IMR-90 (cell line): ENCODE measurements around the gene PFDN1. TPM values are rescaled to one million over a fixed set of nuclear protein-coding genes. Genes with fewer than 3 reads are reported as not detected.

ENCODE experiments used
- ATAC-seq: fragments of 200-7000 bp; cut with Tn5 transposase; 2 replicates; pipeline ENCODE4 v1.9.1; 2020; ENCODE audit warnings: low read depth, mild to moderate bottlenecking, moderate library complexity
- BruUV-seq: library from RNA; stranded (reverse); fragments of 400-500 nt; replicated peaks from 2 replicates; lab custom pipeline; 2021; lab: Mats Ljungman, UMichigan
- CTCF ChIA-PET: fragments of 300-600 bp; formaldehyde crosslinking; extraction: SDS; loops from one replicate; lab custom pipeline; 2021; ENCODE audit warnings: antibody characterized with exemption; lab: Yijun Ruan, JAX
- POLR2A ChIA-PET: fragments of 300-600 bp; sonication (Branson Sonifier 250); formaldehyde crosslinking; loops from one replicate; lab custom pipeline; 2022; ENCODE audit warnings: antibody characterized with exemption; ENCODE audit not compliant: unreplicated experiment; lab: Charles Lee
- DNase-seq: peaks from one replicate; pipeline ENCODE4 v3.0.0; 2013
- H2AFZ ChIP-seq: replicated peaks from 2 replicates; pipeline ENCODE3; 2013; ENCODE audit warnings: low read length, mild to moderate bottlenecking; ENCODE audit not compliant: poor library complexity
- H2AK5ac ChIP-seq: 2 replicates; pipeline ENCODE4 v1.6.1; 2013; ENCODE audit warnings: low read depth, low read length, inconsistent platforms
- H2AK9ac ChIP-seq: replicated peaks from 2 replicates; pipeline ENCODE3; 2013; ENCODE audit warnings: mild to moderate bottlenecking, low read depth, low read length, moderate library complexity; ENCODE audit not compliant: poor library complexity
- H2BK120ac ChIP-seq: 2 replicates; pipeline ENCODE4 v1.6.1; 2013; ENCODE audit warnings: low read depth, low read length, inconsistent platforms
- H2BK15ac ChIP-seq: 3 replicates; pipeline ENCODE4 v1.6.1; 2013; ENCODE audit warnings: low read depth, low read length, inconsistent platforms
- H2BK20ac ChIP-seq: 2 replicates; pipeline ENCODE4 v1.6.1; 2013; ENCODE audit warnings: low read depth, mild to moderate bottlenecking, inconsistent platforms, low read length, moderate library complexity
- H2BK5ac ChIP-seq: 2 replicates; pipeline ENCODE4 v1.6.1; 2013; ENCODE audit warnings: mild to moderate bottlenecking, low read depth, low read length, inconsistent platforms; ENCODE audit not compliant: poor library complexity, severe bottlenecking
- H3K14ac ChIP-seq: replicated peaks from 2 replicates; pipeline ENCODE4 v1.6.1; 2013; ENCODE audit warnings: low read depth, low read length, inconsistent platforms
- H3K18ac ChIP-seq: 2 replicates; pipeline ENCODE4 v1.6.1; 2013; ENCODE audit warnings: low read depth, low read length, control low read depth
- H3K23ac ChIP-seq: 2 replicates; pipeline ENCODE4 v1.6.1; 2013; ENCODE audit warnings: low read depth, low read length, inconsistent platforms
- H3K27ac ChIP-seq: 2 replicates; pipeline ENCODE4 v1.5.1; 2013; ENCODE audit warnings: mild to moderate bottlenecking, control low read depth, low read length; ENCODE audit not compliant: insufficient read depth
- H3K27me3 ChIP-seq: 2 replicates; pipeline ENCODE4 v1.6.1; 2013; ENCODE audit warnings: low read length; ENCODE audit not compliant: control insufficient read depth, insufficient read depth
- H3K36me3 ChIP-seq: 2 replicates; pipeline ENCODE4 v1.6.1; 2013; ENCODE audit warnings: low read length, mixed read lengths; ENCODE audit not compliant: control insufficient read depth, insufficient read depth
- H3K4ac ChIP-seq: 2 replicates; pipeline ENCODE4 v1.6.1; 2013; ENCODE audit warnings: low read depth, low read length, inconsistent platforms
- H3K4me1 ChIP-seq: 2 replicates; pipeline ENCODE4 v1.6.1; 2013; ENCODE audit warnings: low read length, mixed read lengths; ENCODE audit not compliant: control insufficient read depth, insufficient read depth
- H3K4me2 ChIP-seq: 2 replicates; pipeline ENCODE4 v1.6.1; 2013; ENCODE audit warnings: low read depth, mild to moderate bottlenecking, control low read depth, low read length, moderate library complexity
- H3K4me3 ChIP-seq: 2 replicates; pipeline ENCODE4 v1.5.1; 2013; ENCODE audit warnings: low read depth, mild to moderate bottlenecking, control low read depth, low read length, moderate library complexity; ENCODE audit not compliant: insufficient read depth
- H3K56ac ChIP-seq: 2 replicates; pipeline ENCODE4 v1.6.1; 2013; ENCODE audit warnings: low read length, inconsistent platforms; ENCODE audit not compliant: insufficient read depth; ENCODE audit errors: extremely low read depth
- H3K79me1 ChIP-seq, 2 experiments: 2 replicates each; pipeline ENCODE4 v1.6.1; 2013; ENCODE audit warnings: low read length in 2 of 2, inconsistent platforms in 1 of 2, low read depth in 1 of 2
- H3K9ac ChIP-seq: 2 replicates; pipeline ENCODE4 v1.6.1; 2013; ENCODE audit warnings: low read depth, low read length, control low read depth
- H3K9me1 ChIP-seq: 2 replicates; pipeline ENCODE4 v1.6.1; 2013; ENCODE audit warnings: low read length, inconsistent platforms; ENCODE audit not compliant: insufficient read depth
- H3K9me3 ChIP-seq: 2 replicates; pipeline ENCODE4 v1.6.1; 2013; ENCODE audit warnings: low read length; ENCODE audit not compliant: control insufficient read depth, insufficient read depth
- H4K20me1 ChIP-seq: 2 replicates; pipeline ENCODE4 v1.6.1; 2013; ENCODE audit warnings: low read length, inconsistent platforms; ENCODE audit not compliant: insufficient read depth
- H4K5ac ChIP-seq: 2 replicates; pipeline ENCODE4 v1.6.1; 2013; ENCODE audit warnings: mild to moderate bottlenecking, low read depth, low read length, control low read depth
- H4K8ac ChIP-seq, 2 experiments: 2 replicates each; pipeline ENCODE4 v1.6.1; 2013; ENCODE audit warnings: low read depth in 2 of 2, low read length in 2 of 2, control low read depth in 1 of 2, inconsistent platforms in 1 of 2
- H4K91ac ChIP-seq: 2 replicates; pipeline ENCODE4 v1.6.1; 2013; ENCODE audit warnings: low read depth, low read length, inconsistent platforms; ENCODE audit not compliant: insufficient read depth
- CEBPB ChIP-seq: IDR thresholded peaks from 2 replicates; pipeline ENCODE4 v1.6.1; 2012; ENCODE audit warnings: low read depth, low read length, improper control_type of control experiment
- WGBS, 2 experiments: methylation state at CpG; one replicate each; pipeline versions ENCODE4 v1.1.5 to v1.1.7; 2013; ENCODE audit warnings: missing lambda C conversion rate in 2 of 2; ENCODE audit not compliant: insufficient read length in 1 of 2; ENCODE audit errors: extremely low coverage in 2 of 2; 5-methylcytosine and 5-hydroxymethylcytosine counted together
- dilution Hi-C: fragments of 300-500 bp; cut with HindIII; formaldehyde crosslinking; loops from one replicate; pipeline ENCODE4 v1.14.3; 2018; ENCODE audit warnings: low sequenced_read_pairs; ENCODE audit not compliant: unreplicated experiment
- in situ Hi-C: fragments of 300-500 bp; cut with MboI; formaldehyde crosslinking; loops from 3 replicates; pipeline ENCODE4 v1.14.3; 2019; ENCODE audit warnings: low sequenced_read_pairs, inconsistent platforms, mixed read lengths
- intact Hi-C: fragments of 100-400 bp; cut with micrococcal nuclease; formaldehyde crosslinking; loops from 2 replicates; pipeline ENCODE4 v1.10.0; 2022
- polyA plus RNA-seq, 3 experiments: library from polyadenylated mRNA; depleted of rRNA; stranded (reverse); fragments of >200 nt; gene quantifications; 2 replicates each; pipeline ENCODE4 v1.2.3, GENCODE V29; 2012; ENCODE audit warnings: low replicate concordance in 1 of 3
- total RNA-seq: library from RNA; depleted of rRNA; stranded (reverse); fragments of >200 nt; gene quantifications from 2 replicates; pipeline ENCODE4 v1.2.3, GENCODE V29; 2012
- TF ChIP-seq, protein P1 (sequence below): fragments of 150-350 bp; IDR thresholded peaks from 2 replicates; pipeline ENCODE4 v1.6.1; 2016; ENCODE audit warnings: low read depth, mild to moderate bottlenecking, low read length, moderate library complexity, borderline replicate concordance

Gene PFDN1
- total and polyA plus RNA-seq, 2 of the 4 experiments (the other 2 are of a cell fraction) = 98.8 to 134 TPM

DNA sequence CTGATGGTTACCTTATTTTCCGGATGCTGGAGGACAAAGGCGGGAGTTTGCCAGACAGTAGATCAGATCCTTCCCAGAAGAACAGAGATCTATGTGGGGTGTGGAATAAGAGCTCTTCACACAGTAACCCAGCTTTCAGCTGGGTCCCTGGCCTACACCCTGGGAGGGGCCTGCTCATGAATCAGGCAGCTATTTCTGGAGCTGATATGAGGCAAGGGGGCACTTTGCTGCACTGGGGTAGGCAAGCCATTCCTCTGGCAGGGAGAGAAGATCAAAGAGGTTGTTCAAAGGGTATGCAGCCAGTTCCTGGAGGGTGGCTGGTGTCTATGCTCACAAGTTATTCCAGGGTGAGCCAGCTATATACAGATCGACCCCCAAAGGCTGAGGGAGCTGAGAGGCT lies 79.3 kb downstream of the PFDN1 start:
- intact Hi-C loops (loop anchor here (5.0 kb wide), 1 partner anchor 41 kb away; no protein-coding TSS in a partner anchor), dilution Hi-C loops (no loop called here), in situ Hi-C loops (no loop called here)
- H4K91ac ChIP-seq = no peak overlapping the region
- peak overlapping the region; percentile 84 for H2BK120ac ChIP-seq
- no peak overlapping the region for H3K4me3 ChIP-seq
- H3K9me3 ChIP-seq = no peaks in the 10 kb centered on the region
- H3K36me3 ChIP-seq = no peaks in the 10 kb centered on the region
- H3K9ac ChIP-seq = no peak overlapping the region
- peak overlapping the region; percentile 51 for H2AK5ac ChIP-seq
- peaks cover 27% of the 10 kb centered on the region for H3K9me1 ChIP-seq
- no CpG with 5 or more reads among the region's 3 CpGs for WGBS, 2 experiments
- DNase-seq (no peak), ATAC-seq (no peak; the same call in 1 of the 2 replicates)
- no peak overlapping the region for H3K18ac ChIP-seq
- H3K56ac ChIP-seq = no peak overlapping the region
- no TSS peak for BruUV-seq
- H2AK9ac ChIP-seq = no peak overlapping the region
- no peak overlapping the region for H3K27ac ChIP-seq
- H3K4me2 ChIP-seq = no peak overlapping the region
- H2BK20ac ChIP-seq = peak overlapping the region; percentile 65
- H4K5ac ChIP-seq = no peak overlapping the region
- peak overlapping the region; percentile 80; the same call in 1 of the 2 replicates for H3K14ac ChIP-seq
- peaks cover 11% of the 10 kb centered on the region for H4K20me1 ChIP-seq
- H3K23ac ChIP-seq = no peak overlapping the region
- H3K4ac ChIP-seq = peak overlapping the region; percentile 77
- H2BK5ac ChIP-seq = no peak overlapping the region
- H3K4me1 ChIP-seq = peaks cover 12% of the 10 kb centered on the region
- TF ChIP-seq CEBPB = peak; percentile 22; the same call in 1 of the 2 replicates
- TF ChIP-seq, protein P1, sequence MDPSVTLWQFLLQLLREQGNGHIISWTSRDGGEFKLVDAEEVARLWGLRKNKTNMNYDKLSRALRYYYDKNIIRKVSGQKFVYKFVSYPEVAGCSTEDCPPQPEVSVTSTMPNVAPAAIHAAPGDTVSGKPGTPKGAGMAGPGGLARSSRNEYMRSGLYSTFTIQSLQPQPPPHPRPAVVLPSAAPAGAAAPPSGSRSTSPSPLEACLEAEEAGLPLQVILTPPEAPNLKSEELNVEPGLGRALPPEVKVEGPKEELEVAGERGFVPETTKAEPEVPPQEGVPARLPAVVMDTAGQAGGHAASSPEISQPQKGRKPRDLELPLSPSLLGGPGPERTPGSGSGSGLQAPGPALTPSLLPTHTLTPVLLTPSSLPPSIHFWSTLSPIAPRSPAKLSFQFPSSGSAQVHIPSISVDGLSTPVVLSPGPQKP = no peak
- POLR2A ChIA-PET = no interaction called here
- no peaks in the 10 kb centered on the region for H3K27me3 ChIP-seq
- peak overlapping the region; percentile 70; the same call in 2 of the 3 replicates for H2BK15ac ChIP-seq
- H2AFZ ChIP-seq = peak overlapping the region; percentile 64
- peaks cover 0 to 13% of the 10 kb centered on the region in 2 experiments; a peak in 2 of 4 replicates for H3K79me1 ChIP-seq
- CTCF ChIA-PET = interaction anchor here (1.0 to 2.1 kb wide), 2 partner anchors 16 to 129 kb away, joined by 3 to 4 read pairs; no protein-coding TSS in a partner anchor
- 0 out of 4 replicates have a peak overlapping the region, but pooled peaks of 1 of the 2 experiments have one; percentile 22 for H4K8ac ChIP-seq
